HG02798 (cell line): Measurements from ENCODE around the gene ATP6V0B.

Experiments used
- ATAC-seq: cut with Tn5 transposase; IDR thresholded peaks from one replicate; pipeline ENCODE4 v1.9.1; 2021; ENCODE audit warnings: mild to moderate bottlenecking; ENCODE audit not compliant: unreplicated experiment, poor library complexity

ATP6V0B gene

DNA sequence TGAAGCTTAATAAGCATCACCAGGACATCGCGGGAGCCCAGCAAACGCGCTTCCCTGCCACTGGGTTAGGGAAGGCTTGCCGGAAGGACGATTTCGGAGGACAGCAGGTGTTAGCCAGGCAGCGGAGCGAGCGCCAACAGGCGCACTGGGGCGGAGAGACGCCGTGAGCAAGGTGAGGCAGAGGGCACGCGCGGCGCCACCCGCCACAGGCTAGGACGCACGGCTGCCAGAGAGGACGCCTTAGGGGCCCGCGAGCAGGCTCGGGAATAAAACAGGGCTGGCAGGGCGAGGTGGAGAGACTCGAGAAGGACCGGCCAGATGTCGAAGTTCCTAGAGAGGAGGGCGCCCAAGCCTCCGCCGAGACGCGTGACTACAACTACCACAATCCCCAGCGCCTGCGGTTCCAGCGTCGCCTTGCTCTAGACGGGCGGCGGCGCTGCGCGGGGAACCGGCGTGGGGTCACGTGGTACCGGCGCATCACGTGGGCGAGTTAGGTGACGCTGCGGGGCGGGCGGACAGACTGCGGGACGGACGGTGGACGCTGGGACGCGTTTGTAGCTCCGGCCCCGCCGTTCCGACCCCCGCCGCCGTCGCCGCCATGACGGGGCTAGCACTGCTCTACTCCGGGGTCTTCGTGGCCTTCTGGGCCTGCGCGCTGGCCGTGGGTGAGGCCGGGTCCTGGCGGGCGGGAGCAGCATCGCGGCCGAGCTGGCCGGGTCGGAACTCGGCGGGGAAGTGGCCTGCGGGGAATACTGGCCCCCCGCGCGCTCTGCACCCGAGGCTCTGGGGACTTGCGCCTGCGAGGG, at the start of gene ATP6V0B:
ATP6V0B (plus strand) TSS at position 518 of the 806 bp plus-strand sequence; CDS start at position 599, 81 bp downstream.
- peak; percentile 74 for ATAC-seq

DNA sequence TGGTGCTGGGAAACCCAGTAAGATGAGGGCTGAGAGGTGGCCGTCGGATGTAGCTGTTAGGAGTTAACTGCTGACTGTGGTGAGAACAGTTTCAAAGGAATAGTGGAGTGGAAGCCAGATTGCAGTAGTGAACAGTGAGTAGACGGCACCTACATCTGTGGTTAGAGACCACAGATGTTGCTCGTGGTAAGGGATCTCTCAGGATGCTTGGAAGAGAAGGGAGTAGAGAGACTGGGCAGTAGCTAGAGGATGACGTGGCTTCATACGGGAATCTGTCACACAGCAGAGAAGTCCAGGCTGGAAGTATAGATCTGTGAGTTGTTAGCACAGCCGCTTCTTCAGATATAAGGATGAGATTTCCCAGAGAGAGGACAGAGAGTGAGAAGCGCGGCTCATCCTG, 48.9 kb upstream of the ATP6V0B start:
- ATAC-seq, result no peak

DNA sequence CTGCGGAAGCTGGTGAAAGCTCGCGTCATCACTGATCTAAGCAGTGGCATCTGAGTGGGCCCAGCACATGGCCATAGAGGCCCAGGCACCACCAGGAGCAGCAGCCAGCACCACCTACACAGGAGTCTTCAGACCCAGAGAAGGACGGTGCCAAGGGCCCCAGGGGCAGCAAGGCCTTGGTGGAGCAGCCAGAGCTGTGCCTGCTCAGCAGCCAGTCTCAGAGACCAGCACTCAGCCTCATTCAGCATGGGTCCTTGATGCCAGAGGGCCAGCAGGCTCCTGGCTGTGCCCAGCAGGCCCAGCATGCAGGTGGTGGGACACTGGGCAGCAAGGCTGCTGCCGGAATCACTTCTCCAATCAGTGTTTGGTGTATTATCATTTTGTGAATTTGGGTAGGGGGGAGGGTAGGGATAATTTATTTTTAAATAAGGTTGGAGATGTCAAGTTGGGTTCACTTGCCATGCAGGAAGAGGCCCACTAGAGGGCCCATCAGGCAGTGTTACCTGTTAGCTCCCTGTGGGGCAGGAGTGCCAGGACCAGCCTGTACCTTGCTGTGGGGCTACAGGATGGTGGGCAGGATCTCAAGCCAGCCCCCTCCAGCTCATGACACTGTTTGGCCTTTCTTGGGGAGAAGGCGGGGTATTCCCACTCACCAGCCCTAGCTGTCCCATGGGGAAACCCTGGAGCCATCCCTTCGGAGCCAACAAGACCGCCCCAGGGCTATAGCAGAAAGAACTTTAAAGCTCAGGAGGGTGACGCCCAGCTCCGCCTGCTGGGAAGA, 44.4 kb upstream of the ATP6V0B start:
- ATAC-seq, result no peak

DNA sequence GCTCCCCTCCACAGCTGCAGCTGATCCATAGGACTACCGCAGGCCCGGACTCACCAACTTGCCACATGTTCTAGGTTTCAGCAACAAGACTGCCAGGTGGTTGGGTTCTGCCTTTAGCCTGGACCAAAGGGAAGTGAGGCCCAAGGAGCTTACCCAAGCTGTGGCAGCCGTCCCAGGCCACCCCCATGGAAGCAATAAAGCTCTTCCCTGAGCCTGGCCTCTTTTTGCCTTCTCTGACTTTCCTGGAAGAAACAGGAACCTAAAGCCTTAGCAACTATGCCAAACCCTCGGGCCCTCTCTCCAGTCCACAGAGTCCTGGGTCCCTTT, 43.8 kb upstream of the ATP6V0B start:
- no peak for ATAC-seq

DNA sequence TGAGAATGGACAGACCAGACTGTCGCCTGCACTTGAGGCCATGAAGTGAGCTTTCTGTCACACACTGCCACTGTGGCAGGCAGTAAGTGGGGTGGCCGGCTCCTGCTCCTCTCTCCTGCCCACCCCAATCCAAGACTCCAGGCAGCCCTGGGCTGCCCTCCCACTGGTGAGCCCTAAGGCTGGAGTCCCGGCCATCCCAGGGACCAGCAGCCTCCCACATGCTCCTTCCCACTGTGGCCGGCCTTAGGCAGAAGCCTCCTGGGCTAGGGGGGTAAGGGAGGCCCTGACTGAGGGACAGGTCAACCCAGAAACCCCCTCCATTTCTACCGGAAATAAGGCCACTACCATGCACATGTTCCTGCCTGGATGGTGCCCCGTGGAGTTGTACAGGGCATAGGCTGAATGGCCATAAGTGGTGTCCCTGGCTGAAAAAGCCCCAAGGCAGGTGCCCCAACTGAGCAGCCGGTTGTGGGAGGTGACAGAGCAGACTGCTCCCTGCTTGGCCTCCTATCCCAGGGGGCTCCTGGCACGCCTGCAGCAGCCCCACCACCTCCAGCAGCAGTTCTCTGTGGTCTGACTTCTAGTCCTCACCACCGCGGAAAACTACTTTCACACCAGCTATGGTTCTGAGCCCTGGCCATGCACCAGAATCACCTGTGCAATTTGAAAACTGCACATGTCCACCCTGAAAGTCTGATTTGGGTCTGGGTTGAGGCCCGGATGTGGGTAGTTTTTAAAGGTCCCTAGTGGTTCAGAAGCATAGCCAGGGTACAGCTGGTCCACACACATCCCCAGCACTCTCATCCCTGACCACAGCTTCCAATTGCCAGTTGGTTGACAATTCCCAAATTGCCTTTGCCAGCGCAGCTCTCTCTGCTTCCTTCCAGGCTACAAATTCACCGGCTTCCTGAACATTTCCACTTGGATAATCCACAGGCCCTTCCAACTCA, 42.8 kb upstream of the ATP6V0B start:
- ATAC-seq, result no peak

DNA sequence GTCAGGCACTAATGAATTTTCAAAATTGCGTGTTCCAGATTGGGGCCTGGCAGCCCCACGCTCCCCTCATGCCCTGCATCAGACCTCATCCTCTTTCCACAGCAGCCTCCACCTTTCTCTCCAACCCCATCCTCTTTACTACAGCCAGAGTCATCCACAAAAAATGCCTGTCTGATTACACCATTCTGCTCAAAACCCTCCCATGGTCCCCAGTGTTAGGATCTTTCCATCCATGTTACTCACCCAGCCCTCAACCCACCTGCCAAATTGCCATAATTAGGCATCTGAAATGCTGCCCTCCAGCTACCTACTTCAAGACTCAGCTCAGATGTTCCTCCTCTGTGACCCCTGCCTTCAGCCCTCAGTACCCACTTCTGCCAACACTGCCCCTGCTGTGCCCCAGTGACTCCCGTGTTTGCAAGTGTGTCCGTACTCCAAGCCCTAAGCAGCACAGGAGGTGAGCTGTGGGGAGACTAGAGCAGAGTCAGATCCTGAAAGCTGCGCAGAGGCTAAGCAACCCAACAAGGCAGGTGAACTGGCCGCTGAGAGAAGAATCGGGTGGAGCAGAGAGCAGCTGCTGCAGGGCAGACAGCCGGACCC, 41.9 kb upstream of the ATP6V0B start:
- ATAC-seq, result no peak

DNA sequence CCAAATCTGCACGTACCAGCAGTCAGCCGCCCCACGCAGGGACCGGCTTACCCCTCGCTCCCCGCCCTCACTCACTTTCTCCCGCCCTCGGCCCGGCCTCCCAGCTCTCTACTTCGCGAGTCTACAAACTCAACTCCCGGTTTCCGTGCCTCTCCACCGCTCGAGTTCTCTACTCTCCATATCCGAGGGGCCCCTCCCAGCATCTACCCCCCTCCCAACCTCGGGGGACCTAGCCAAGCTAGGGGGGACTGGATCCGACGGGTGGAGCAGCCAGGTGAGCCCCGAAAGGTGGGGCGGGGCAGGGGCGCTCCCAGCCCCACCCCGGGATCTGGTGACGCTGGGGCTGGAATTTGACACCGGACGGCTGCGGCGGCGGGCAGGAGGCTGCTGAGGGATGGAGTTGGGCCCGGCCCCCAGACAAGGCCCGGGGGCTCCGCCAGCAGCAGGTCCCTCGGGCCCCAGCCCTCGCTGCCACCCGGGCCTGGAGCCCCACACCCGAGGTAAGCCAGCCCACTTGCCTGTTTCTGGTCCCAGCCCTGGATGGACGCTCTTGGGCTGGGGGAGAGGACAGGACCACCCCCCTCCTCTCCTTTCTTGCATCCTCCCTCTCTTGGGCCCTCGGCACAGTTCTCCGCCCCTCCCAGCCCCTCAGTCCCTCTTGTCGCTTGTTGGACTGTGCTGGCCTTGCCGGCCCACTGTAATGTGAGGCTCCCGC, 41.2 kb upstream of the ATP6V0B start, which contains the start of gene ARTN:
ARTN (plus strand) TSS at position 416 of the 715 bp plus-strand sequence. CDS start 1,856 bp downstream, outside the sequence.
- no peak for ATAC-seq

DNA sequence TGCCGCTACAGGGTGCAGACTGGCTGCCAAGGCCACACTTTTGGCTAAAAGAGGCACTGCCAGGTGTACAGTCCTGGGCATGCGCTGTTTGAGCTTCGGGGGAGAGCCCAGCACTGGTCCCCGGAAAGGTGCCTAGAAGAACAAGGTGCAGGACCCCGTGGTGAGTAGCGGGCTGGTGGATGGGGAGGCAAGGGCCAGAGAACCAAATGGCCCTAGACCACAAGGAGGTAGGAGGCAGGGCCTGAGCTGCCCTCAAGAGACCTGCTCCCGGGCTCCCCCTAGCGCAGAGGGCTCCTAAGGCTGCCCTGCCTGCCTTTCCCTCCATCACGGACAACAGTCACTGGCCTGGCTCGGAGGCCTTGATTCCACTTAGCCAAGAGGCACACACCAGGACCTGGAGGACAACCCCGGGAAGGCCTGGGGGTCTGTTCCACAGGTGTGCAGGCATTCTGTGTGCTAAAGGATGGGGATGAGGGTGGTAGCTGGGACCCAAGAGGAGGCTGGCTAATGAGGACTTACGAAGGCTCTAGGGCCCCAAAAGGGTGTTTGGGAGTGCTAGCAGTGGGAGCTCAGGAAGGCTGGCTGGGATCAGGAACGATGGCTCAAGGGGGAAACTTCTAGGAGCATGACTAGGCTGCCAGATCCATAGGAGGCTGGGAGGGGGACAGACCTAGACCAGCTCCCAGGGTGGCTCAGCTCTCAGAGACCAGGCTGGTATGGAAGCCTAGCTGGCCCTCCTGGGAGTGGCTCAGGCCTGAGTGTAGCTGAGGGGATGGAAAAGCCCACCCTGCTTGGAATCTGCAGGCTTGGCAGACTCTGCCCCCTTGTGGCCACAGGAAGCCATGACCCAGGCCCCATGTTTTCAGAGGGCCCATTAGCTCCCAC, 40.4 kb upstream of the ATP6V0B start:
- ATAC-seq, result no peak

DNA sequence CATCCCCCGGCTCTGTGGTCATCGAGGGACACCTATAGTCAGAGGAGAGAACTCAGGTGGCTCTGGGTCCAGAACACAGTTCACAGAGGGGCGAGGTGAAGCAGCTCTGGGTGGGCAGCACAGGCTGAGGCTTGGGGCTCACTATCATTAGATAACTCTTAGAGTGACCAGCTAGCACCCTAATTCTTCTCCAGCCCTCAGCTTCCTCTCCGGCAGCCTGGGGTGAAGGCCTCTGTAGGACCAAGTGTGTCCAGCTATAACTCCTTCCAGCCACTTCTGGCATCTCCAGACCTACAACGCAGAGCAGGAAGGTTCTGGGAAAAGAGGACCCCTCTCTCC, 39.8 kb upstream of the ATP6V0B start:
- ATAC-seq, result no peak

DNA sequence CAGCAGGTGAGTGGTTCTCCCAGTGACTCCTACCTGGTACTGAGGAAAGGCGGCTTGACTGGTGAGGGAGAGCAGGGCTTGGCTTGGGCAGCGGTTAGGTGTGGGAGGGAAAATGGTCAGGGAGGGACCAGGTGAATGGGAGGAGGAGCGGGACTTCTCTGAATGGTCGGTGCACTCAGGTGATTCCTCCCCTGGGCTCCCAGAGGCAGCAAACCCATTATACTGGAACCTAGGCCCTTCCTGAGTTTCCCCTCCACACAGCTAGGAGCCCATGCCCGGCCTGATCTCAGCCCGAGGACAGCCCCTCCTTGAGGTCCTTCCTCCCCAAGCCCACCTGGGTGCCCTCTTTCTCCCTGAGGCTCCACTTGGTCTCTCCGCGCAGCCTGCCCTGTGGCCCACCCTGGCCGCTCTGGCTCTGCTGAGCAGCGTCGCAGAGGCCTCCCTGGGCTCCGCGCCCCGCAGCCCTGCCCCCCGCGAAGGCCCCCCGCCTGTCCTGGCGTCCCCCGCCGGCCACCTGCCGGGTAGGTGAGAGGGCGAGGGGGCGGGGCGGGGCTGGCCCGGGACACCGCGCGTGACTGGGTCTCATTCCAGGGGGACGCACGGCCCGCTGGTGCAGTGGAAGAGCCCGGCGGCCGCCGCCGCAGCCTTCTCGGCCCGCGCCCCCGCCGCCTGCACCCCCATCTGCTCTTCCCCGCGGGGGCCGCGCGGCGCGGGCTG, 38.9 kb upstream of the ATP6V0B start:
- ATAC-seq, result no peak

DNA sequence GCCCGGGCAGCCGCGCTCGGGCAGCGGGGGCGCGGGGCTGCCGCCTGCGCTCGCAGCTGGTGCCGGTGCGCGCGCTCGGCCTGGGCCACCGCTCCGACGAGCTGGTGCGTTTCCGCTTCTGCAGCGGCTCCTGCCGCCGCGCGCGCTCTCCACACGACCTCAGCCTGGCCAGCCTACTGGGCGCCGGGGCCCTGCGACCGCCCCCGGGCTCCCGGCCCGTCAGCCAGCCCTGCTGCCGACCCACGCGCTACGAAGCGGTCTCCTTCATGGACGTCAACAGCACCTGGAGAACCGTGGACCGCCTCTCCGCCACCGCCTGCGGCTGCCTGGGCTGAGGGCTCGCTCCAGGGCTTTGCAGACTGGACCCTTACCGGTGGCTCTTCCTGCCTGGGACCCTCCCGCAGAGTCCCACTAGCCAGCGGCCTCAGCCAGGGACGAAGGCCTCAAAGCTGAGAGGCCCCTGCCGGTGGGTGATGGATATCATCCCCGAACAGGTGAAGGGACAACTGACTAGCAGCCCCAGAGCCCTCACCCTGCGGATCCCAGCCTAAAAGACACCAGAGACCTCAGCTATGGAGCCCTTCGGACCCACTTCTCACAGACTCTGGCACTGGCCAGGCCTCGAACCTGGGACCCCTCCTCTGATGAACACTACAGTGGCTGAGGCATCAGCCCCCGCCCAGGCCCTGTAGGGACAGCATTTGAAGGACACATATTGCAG, 38.2 kb upstream of the ATP6V0B start:
- no peak for ATAC-seq

DNA sequence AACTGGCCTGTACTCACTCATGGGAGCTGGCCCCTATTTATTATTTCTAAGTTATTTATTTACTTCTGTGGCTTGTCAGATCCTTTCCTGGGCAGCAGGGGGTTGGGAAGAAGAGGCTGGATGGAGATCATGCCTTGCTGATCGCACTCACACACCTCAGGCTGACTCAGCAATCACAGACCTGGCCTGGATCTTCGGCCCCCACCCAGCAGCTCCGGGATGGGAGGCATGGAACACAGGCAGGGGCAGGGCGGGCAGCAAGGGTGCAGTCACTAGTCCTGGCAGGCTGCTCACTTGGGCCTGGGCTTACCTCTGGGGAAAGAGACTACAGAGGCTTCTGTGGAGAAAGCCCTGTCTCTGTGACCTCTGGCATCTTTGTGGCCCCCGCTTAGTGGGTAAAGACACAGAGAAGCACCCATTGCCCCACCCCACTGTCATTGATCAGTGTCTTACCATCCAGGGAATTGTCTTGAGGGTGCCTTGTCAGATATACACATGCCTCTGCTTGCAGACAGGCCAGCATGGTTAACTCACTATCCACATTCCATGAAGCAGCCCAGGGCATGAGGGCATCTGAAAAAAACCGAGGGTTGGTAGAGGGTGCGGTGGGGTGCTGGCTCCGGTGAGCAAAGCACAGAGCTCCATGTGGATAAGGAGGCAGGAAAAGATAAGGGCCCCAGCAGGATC, 37.4 kb upstream of the ATP6V0B start:
- ATAC-seq, result no peak

DNA sequence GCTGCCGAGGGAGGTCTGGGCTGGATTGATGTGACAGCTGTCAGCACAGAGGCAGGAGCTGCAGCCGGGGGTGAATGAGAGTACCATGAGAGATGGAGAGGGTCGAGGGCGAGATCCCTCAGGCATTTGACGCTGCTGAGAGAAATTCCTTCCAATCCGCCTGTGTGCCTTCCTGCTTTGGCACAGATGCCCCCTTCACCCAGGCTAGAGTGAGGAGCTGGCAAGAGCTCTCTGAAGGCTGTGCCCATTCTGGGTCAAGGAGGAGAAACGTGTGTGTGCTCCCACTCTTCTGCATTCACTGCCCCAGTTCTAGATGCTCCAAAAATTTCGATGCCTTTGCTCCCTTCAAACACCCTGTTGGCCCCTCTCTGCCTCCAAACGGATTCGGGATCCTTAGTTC, 36.4 kb upstream of the ATP6V0B start:
- no peak for ATAC-seq

DNA sequence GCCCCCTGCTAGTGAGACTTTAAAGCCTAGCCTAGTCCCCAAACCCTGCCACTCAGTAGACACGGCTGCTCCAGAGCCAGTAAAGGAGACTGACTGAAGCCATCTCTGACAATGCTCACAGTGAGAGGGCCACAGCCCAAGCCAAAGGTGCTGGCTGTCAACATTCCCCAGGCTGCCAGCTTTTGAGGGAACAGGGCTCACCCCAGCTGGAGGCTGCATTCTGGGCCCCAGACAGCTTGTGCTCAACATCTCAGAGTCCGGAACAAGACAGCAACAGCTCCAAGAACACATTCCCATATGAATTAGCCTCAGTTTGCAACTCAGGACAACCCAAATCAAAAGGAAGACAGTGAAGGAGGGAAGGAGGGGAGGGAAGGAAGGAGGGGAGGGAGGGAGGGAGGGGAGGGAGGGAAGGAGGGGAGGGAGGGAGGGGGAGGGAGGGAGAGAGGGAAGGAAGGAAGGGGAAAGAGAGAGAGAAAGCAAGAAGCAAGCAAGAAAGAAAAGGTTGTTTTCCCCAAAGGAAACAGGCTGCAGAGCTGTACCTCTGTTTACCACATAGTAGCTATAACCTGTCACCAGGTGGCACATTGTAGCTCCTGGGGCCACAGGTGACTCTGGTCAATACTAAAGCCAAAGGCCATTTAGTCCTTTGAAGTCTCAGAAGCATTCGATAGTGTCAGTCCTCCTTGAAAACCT, 35.7 kb upstream of the ATP6V0B start:
- ATAC-seq, result no peak

DNA sequence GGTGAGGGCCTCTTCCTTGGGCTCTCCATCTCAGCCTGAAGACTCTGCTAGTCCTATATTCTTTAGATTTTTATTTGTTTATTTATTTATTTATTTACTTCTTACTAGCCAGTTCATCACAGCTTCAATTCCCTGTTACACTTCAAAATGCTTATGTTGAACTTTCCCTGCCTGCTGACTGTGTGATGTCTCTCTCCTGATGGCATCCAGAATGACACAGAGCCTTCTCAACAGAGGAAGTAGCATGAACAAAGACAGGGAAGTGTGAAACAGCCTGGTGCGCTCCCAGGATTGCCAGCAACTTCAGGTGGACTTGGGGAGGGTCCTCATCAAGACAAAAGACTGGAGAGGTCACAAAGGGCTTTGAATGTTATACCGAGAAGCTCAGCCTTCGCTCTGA, 32.3 kb upstream of the ATP6V0B start:
- no peak for ATAC-seq

DNA sequence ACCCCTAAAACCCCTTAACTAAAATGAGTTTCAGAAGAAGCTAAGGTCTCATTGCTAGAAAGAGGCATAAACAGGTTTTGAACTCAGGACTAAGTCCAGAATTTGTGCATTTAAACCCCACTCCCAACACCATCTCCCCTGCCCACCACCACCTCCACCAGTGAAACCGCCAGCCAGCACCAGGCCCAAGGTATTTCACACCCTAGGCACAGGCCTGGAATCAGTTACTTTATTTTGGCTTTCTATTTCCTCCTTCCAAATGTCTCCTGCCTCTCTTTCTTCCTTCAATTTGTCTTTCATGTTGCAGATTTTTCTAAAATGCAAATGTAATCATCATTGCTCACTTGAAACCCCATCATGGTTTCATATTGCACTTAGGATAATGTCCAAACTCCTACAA, 29.9 kb upstream of the ATP6V0B start:
- no peak for ATAC-seq
